Measurements from ENCODE around the gene GGTLC2. TPM values are rescaled to one million over a fixed set of nuclear protein-coding genes. Genes with fewer than 3 reads are reported as not detected.
"Not testable (repeated sequence)": the region's sequence is repeated elsewhere in the genome, so short reads cannot be mapped to it uniquely, and the experiment has no call there.

GGTLC2 gene
- total RNA-seq, 1 donor from 2014 or later: not detected

DNA sequence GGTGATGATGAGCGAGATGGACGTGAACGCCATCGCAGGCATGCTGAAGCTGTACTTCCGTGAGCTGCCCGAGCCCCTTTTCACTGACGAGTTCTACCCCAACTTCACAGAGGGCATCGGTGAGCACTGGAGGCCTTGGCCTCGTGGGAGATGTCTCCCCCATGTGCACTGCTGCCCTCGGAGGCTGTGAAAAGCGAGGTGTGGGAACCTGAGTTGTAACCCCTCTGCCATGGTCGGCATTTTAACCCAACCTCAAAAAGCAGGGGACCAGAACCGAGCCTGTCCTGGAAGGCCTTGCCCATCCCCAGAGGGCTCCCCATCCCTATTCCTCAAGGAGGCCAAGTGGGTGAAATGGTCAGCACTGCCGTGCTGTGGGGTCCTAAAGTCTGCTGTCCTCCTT is 10.9 kb upstream of the GGTLC2 start:
- H3K4me3 ChIP-seq (ENCODE audit: low read length in 3 of 3); H3K9ac ChIP-seq (ENCODE audit: low read depth in 1 of 3, low read length in 3 of 3); H3K4me1 ChIP-seq (ENCODE audit: control insufficient read depth in 3 of 3, insufficient read depth in 3 of 3, low read length in 3 of 3); H3K27ac ChIP-seq (ENCODE audit: low read depth, low read length); H3K36me3 ChIP-seq (ENCODE audit: control insufficient read depth in 3 of 3, insufficient read depth in 3 of 3, low read length in 3 of 3); H3K9me3 ChIP-seq (ENCODE audit: control insufficient read depth in 3 of 3, low read length in 3 of 3); H3K27me3 ChIP-seq (ENCODE audit: control insufficient read depth in 3 of 3, insufficient read depth in 3 of 3, low read length in 3 of 3): not testable (repeated sequence)

DNA sequence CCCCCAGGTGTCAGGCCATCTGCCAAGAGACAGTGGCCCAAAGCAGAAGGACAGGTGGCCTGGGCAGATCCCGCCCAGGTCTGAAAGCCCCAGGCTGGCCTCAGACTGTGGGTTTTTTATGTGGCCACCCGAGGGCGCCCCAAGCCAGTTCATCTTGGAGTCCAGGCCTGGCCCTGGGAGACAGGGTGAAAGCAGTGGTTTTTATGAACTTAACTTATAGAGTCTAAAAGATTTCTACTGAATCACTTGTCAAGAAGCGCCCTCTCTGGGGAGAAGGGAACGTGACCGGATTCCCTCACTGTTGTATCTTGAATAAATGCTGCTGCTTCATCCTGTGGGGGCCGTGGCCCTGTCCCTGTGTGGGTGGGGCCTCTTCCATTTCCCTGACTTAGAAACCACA is 8.2 kb upstream of the GGTLC2 start:
- not testable (repeated sequence) for H3K9me3 ChIP-seq (ENCODE audit: control insufficient read depth in 3 of 3, low read length in 3 of 3); H3K27ac ChIP-seq (ENCODE audit: low read depth, low read length); H3K36me3 ChIP-seq (ENCODE audit: control insufficient read depth in 3 of 3, insufficient read depth in 3 of 3, low read length in 3 of 3)

DNA sequence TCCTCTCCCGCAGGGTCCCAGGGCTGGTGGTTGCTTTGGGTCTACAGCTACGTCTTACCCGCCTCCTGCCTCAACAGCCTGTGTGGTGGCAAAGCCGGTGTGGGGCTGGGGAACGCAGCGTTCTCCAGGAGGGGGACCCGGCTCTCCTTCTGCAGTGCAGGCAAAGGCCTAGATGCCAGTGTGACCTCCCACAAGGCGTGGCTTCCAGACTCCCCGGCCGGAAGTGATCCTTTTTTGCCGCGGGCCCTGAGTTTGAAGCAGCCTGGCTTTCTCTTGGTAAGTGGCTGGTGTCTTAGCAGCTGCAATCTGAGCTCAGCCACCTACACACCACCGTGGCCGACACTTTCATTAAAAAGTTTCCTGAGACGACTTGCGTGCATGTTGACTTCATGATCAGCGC is 6.1 kb upstream of the GGTLC2 start:
- H3K9me3 ChIP-seq (ENCODE audit: control insufficient read depth in 3 of 3, low read length in 3 of 3); H3K4me1 ChIP-seq (ENCODE audit: control insufficient read depth in 3 of 3, insufficient read depth in 3 of 3, low read length in 3 of 3); H3K27ac ChIP-seq (ENCODE audit: low read depth, low read length); H3K9ac ChIP-seq (ENCODE audit: low read depth in 1 of 3, low read length in 3 of 3); H3K36me3 ChIP-seq (ENCODE audit: control insufficient read depth in 3 of 3, insufficient read depth in 3 of 3, low read length in 3 of 3); H3K27me3 ChIP-seq (ENCODE audit: control insufficient read depth in 3 of 3, insufficient read depth in 3 of 3, low read length in 3 of 3); H3K4me3 ChIP-seq (ENCODE audit: low read length in 3 of 3): not testable (repeated sequence)

More for the DNA sequence above, 8.2 kb upstream of the GGTLC2 start:
- H3K27me3 ChIP-seq (ENCODE audit: control insufficient read depth in 3 of 3, insufficient read depth in 3 of 3, low read length in 3 of 3); H3K4me1 ChIP-seq (ENCODE audit: control insufficient read depth in 3 of 3, insufficient read depth in 3 of 3, low read length in 3 of 3); H3K4me3 ChIP-seq (ENCODE audit: low read length in 3 of 3); H3K9ac ChIP-seq (ENCODE audit: low read depth in 1 of 3, low read length in 3 of 3): not testable (repeated sequence)

DNA sequence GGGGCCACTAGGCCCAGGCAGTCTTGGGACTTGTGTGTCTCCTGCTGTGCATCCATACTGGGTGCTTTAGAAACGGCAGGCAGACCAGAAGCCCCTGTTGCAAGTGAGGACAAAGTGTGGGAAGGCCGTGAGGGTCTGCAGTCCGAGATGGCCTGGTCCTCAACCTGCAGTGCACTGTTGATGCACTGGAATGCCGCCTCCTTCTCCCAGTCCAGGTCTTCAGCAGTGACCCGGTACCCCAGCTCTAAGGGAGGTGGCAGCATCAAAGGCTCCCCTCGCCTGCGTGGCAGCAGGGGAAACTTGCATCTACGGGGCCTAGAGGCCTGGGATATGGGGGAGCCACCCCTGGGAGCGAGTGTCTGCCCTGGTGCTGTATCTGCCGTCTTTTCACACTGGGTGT is 2.2 kb upstream of the GGTLC2 start:
- H3K4me1 ChIP-seq (ENCODE audit: control insufficient read depth in 3 of 3, insufficient read depth in 3 of 3, low read length in 3 of 3); H3K4me3 ChIP-seq (ENCODE audit: low read length in 3 of 3); H3K27ac ChIP-seq (ENCODE audit: low read depth, low read length); H3K9ac ChIP-seq (ENCODE audit: low read depth in 1 of 3, low read length in 3 of 3); H3K36me3 ChIP-seq (ENCODE audit: control insufficient read depth in 3 of 3, insufficient read depth in 3 of 3, low read length in 3 of 3); H3K9me3 ChIP-seq (ENCODE audit: control insufficient read depth in 3 of 3, low read length in 3 of 3); H3K27me3 ChIP-seq (ENCODE audit: control insufficient read depth in 3 of 3, insufficient read depth in 3 of 3, low read length in 3 of 3): not testable (repeated sequence)

DNA sequence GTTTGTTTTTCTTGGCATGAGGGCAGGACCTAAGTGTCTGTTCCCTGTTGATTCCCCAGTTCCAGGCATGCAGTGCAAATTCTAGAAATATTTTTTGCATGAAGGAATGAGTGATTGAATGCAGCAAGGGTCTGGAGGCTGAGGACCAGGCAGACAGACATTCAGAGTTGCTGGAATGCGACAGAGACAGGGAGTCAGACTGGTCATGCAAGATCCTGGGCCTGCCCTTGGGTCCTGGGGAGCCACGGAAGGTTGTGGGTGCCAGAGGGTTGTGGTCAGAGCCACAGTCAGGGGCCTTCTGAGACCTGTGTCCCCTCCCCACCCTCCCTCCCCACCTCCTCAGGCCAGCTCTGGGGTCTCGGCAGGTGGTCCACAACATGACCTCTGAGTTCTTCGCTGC is 1.6 kb downstream of the GGTLC2 start:
- H3K9me3 ChIP-seq (ENCODE audit: control insufficient read depth in 3 of 3, low read length in 3 of 3): not testable (repeated sequence)

DNA sequence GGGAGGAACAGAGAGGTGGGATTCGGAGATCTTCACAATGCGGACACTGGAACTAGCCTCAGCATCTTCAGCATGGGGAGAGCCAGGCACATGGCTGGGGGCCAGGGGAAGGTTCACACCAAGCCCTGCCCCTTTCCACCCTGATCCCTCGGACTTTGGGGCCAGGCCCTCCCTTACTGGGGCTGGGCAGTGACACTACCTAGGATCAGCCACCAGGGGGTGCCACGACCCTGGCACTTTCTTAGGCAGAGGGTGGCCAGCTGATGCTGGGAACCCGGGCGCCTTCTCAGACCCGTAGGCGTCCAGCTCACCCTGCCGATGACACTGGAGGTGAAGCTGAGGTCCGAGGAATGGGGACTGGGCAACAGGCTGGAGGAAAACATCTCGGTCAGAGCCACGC is 3.5 kb downstream of the GGTLC2 start:
- H3K36me3 ChIP-seq (ENCODE audit: control insufficient read depth in 3 of 3, insufficient read depth in 3 of 3, low read length in 3 of 3); H3K4me1 ChIP-seq (ENCODE audit: control insufficient read depth in 3 of 3, insufficient read depth in 3 of 3, low read length in 3 of 3); H3K9me3 ChIP-seq (ENCODE audit: control insufficient read depth in 3 of 3, low read length in 3 of 3); H3K27ac ChIP-seq (ENCODE audit: low read depth, low read length); H3K9ac ChIP-seq (ENCODE audit: low read depth in 1 of 3, low read length in 3 of 3); H3K4me3 ChIP-seq (ENCODE audit: low read length in 3 of 3); H3K27me3 ChIP-seq (ENCODE audit: control insufficient read depth in 3 of 3, insufficient read depth in 3 of 3, low read length in 3 of 3): not testable (repeated sequence)

More for the DNA sequence above, 1.6 kb downstream of the GGTLC2 start:
- not testable (repeated sequence) for H3K4me3 ChIP-seq (ENCODE audit: low read length in 3 of 3); H3K27me3 ChIP-seq (ENCODE audit: control insufficient read depth in 3 of 3, insufficient read depth in 3 of 3, low read length in 3 of 3); H3K4me1 ChIP-seq (ENCODE audit: control insufficient read depth in 3 of 3, insufficient read depth in 3 of 3, low read length in 3 of 3); H3K9ac ChIP-seq (ENCODE audit: low read depth in 1 of 3, low read length in 3 of 3); H3K36me3 ChIP-seq (ENCODE audit: control insufficient read depth in 3 of 3, insufficient read depth in 3 of 3, low read length in 3 of 3); H3K27ac ChIP-seq (ENCODE audit: low read depth, low read length)

DNA sequence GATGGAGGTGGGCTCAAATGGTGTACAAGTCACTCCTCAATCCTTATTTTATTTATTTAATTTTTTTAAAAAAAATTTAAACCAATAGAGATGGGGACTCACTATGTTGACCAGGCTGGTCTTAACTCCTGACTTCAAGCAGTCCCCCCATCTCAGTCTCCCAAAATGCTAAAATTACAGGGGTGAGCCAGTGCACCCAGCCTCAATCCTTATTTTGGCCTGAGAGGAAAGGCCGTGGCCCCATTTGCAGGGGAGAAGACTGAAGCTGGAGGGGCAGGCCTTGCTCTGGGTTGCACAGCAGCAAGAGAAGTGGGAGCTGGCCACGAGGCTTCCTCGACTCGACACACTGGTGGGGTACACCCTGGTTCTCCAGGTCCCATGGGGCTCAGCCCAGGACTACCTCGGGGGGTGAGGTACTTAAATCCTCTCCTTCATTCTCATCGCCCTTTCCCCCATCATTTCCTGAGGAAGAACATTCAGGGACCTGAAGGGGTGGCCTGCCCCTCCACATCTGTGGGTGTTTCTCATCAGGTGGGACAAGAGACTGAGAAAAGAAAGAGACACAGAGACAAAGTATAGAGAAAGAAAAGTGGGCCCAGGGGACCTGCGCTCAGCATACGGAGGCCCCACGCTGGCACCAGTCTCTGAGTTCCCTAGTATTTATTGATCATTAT is 4.6 kb downstream of the GGTLC2 start:
- not testable (repeated sequence) for H3K9me3 ChIP-seq (ENCODE audit: control insufficient read depth in 3 of 3, low read length in 3 of 3); H3K9ac ChIP-seq (ENCODE audit: low read depth in 1 of 3, low read length in 3 of 3); H3K4me1 ChIP-seq (ENCODE audit: control insufficient read depth in 3 of 3, insufficient read depth in 3 of 3, low read length in 3 of 3); H3K27ac ChIP-seq (ENCODE audit: low read depth, low read length); H3K36me3 ChIP-seq (ENCODE audit: control insufficient read depth in 3 of 3, insufficient read depth in 3 of 3, low read length in 3 of 3); H3K4me3 ChIP-seq (ENCODE audit: low read length in 3 of 3); H3K27me3 ChIP-seq (ENCODE audit: control insufficient read depth in 3 of 3, insufficient read depth in 3 of 3, low read length in 3 of 3)

DNA sequence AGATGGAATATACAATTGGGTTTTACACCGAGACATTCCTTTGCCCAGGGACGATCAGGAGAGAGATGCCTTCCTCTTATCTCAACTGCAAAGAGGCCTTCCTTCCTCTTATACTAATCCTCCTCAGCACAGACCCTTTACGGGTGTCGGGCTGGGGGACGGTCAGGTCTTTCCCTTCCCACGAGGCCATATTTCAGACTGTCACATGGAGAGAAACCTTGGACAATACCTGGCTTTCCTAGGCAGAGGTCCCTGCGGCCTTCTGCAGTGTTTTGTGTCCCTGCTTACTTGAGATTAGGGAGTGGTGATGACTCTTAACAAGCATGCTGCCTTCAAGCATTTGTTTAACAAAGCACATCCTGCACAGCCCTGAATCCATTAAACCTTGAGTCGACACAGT is 5.3 kb downstream of the GGTLC2 start:
- not testable (repeated sequence) for H3K9ac ChIP-seq (ENCODE audit: low read depth in 1 of 3, low read length in 3 of 3); H3K27ac ChIP-seq (ENCODE audit: low read depth, low read length); H3K27me3 ChIP-seq (ENCODE audit: control insufficient read depth in 3 of 3, insufficient read depth in 3 of 3, low read length in 3 of 3); H3K36me3 ChIP-seq (ENCODE audit: control insufficient read depth in 3 of 3, insufficient read depth in 3 of 3, low read length in 3 of 3); H3K9me3 ChIP-seq (ENCODE audit: control insufficient read depth in 3 of 3, low read length in 3 of 3); H3K4me3 ChIP-seq (ENCODE audit: low read length in 3 of 3); H3K4me1 ChIP-seq (ENCODE audit: control insufficient read depth in 3 of 3, insufficient read depth in 3 of 3, low read length in 3 of 3)

DNA sequence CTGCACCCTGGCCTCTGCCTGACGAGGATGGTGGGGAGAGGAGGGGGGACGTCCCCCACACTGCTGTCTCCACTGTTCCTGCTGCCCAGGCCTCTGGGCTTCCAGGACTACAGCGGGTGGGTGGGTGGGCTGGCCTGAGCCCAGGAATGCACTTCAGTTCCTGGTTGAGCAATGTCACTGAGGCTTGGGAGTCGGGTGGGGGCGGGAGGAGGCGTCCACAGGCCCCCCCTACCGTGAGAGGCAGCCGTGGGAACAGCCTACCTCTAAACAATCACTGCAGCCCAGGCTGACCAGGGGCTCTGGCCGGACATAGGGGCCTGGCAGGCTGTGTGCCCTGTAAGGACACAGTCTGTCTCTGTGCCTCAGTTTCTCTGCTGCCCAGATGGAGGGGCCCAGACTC is 6.0 kb downstream of the GGTLC2 start:
- not testable (repeated sequence) for H3K27ac ChIP-seq (ENCODE audit: low read depth, low read length); H3K9me3 ChIP-seq (ENCODE audit: control insufficient read depth in 3 of 3, low read length in 3 of 3); H3K27me3 ChIP-seq (ENCODE audit: control insufficient read depth in 3 of 3, insufficient read depth in 3 of 3, low read length in 3 of 3); H3K9ac ChIP-seq (ENCODE audit: low read depth in 1 of 3, low read length in 3 of 3); H3K4me1 ChIP-seq (ENCODE audit: control insufficient read depth in 3 of 3, insufficient read depth in 3 of 3, low read length in 3 of 3); H3K36me3 ChIP-seq (ENCODE audit: control insufficient read depth in 3 of 3, insufficient read depth in 3 of 3, low read length in 3 of 3); H3K4me3 ChIP-seq (ENCODE audit: low read length in 3 of 3)

DNA sequence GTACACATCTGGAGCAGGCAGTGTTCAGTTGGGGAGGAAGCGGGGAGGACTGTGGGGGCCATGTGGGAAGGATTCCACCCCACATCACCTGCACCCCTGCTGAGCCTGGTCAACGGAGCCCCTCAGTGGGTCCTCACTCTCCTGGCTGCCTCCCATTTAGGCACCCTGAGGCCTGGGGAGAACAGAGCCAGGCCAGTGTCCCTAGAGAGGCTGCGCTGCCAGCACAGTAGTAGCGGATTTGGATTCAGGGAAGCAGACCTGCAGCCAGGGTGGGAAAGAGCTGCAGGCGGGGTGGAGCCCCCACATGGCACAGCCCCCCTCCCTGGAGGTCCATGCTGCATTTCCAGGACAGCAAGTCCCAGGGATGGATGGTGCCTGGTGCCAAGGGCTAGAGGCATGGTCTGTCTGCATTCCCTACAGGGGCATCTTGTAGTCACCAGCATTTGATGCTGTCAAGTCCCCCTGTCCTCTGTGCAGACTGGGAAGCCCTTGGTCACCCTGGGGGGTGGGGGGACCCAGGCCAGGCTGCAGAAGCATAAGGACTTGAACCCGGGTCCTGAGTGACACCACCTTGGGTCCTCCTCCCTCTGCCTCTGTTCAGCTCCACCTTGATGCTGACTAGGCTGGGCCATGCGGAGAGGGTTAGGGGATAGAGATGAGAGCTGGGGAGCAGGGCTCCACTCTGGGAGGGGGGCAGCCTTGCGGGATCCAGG is 6.5 kb downstream of the GGTLC2 start:
- not testable (repeated sequence) for H3K36me3 ChIP-seq (ENCODE audit: control insufficient read depth in 3 of 3, insufficient read depth in 3 of 3, low read length in 3 of 3); H3K27me3 ChIP-seq (ENCODE audit: control insufficient read depth in 3 of 3, insufficient read depth in 3 of 3, low read length in 3 of 3); H3K4me1 ChIP-seq (ENCODE audit: control insufficient read depth in 3 of 3, insufficient read depth in 3 of 3, low read length in 3 of 3); H3K4me3 ChIP-seq (ENCODE audit: low read length in 3 of 3); H3K27ac ChIP-seq (ENCODE audit: low read depth, low read length); H3K9ac ChIP-seq (ENCODE audit: low read depth in 1 of 3, low read length in 3 of 3); H3K9me3 ChIP-seq (ENCODE audit: control insufficient read depth in 3 of 3, low read length in 3 of 3)

Data from skeletal muscle tissue (tissue), 4 donors.